ENCODE results near the gene COL4A2. TPM values are rescaled to one million over a fixed set of nuclear protein-coding genes. Genes with fewer than 3 reads are reported as not detected.

Gene COL4A2
- total RNA-seq, 4 donors from 2014 or later = 56.6 to 139 (median 89.1) TPM

- peaks cover 9 to 97% (median 22%) of the 10 kb centered on the region in 4 donors for H3K4me1 ChIP-seq
- no peak for DNase-seq
These were observed 216.1 kb downstream of the COL4A2 start for GRCh38 chr13:110523180-110523579.

GRCh38 chr13:110523838-110524540 is 216.9 kb downstream of the COL4A2 start:
- H3K4me1 ChIP-seq = peaks cover 9 to 91% (median 22%) of the 10 kb centered on the region in 4 donors
- TF ChIP-seq, protein P1, sequence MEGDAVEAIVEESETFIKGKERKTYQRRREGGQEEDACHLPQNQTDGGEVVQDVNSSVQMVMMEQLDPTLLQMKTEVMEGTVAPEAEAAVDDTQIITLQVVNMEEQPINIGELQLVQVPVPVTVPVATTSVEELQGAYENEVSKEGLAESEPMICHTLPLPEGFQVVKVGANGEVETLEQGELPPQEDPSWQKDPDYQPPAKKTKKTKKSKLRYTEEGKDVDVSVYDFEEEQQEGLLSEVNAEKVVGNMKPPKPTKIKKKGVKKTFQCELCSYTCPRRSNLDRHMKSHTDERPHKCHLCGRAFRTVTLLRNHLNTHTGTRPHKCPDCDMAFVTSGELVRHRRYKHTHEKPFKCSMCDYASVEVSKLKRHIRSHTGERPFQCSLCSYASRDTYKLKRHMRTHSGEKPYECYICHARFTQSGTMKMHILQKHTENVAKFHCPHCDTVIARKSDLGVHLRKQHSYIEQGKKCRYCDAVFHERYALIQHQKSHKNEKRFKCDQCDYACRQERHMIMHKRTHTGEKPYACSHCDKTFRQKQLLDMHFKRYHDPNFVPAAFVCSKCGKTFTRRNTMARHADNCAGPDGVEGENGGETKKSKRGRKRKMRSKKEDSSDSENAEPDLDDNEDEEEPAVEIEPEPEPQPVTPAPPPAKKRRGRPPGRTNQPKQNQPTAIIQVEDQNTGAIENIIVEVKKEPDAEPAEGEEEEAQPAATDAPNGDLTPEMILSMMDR (IDR thresholded peaks at IDR 0.05) = no peak
- TF ChIP-seq POLR2A (IDR thresholded peaks at IDR 0.05) = no peak

More at GRCh38 chr13:110523180-110523579, 216.1 kb downstream of the COL4A2 start:
- Histone ChIP-seq H3K27me3 (no peaks in the 10 kb centered on the region), H3K4me3 (no peak overlapping the region), H3K27ac (peak overlapping the region in 1 of 4 donors; percentile 93), H3K9me3 (no peaks in the 10 kb centered on the region), H3K36me3 (peaks cover 0 to 30% (median 0%) of the 10 kb centered on the region in 3 donors)
- TF ChIP-seq, protein P1 (IDR thresholded peaks at IDR 0.05) = no peak
- TF ChIP-seq POLR2A (IDR thresholded peaks at IDR 0.05) = no peak

DNA sequence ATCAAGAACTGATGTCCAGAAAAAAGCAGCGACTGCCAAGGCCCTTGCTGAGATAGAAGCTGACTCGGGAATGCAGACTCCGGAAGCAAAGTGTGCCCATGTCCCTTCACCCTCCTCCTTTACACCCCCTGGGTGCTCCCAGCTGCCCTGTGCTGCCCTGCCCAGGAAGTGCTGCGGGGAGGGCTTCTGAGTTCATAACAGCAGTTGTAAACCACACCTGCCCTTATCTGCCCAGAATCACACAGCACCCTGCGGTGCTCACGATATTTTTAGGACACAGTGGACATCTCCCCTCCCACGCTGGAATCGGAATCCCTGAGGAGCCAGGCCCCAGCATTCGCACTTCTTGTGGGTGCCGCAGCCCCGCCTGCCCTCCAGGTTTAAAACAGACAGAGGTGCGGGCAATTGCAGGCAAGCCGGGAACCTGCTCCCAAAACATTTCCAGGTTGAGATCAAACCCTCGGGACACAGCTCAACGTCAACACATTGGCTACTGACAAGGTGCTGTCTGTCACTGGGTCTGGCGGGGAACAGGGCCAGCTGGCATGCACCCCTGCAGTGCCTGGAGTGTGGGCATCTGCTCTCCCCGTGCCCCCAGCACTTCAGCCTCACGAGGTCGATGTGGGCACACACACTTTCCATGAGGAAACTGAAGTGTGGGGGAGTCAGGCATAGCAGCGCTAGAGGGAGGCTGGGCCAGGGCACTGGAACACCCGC is 217.6 kb downstream of the COL4A2 start:
- H3K27me3 ChIP-seq = no peaks in the 10 kb centered on the region
- peaks cover 0 to 19% (median 0%) of the 10 kb centered on the region in 3 donors for H3K36me3 ChIP-seq
- no peaks in the 10 kb centered on the region for H3K9me3 ChIP-seq
- TF ChIP-seq, protein P1 (IDR thresholded peaks at IDR 0.05) = no peak
- peak; percentile 57 to 83 for TF ChIP-seq POLR2A (IDR thresholded peaks at IDR 0.05)
- H3K4me1 ChIP-seq = peaks cover 9 to 89% (median 21%) of the 10 kb centered on the region in 4 donors
- DNase-seq = peak in 2 of 3 donors; percentile 83 to 89
- peak overlapping the region in 3 of 4 donors; percentile 67 to 93 (median 83) for H3K27ac ChIP-seq
- peak overlapping the region in 2 of 4 donors; percentile 8 to 28 for H3K4me3 ChIP-seq

More at GRCh38 chr13:110523838-110524540, 216.9 kb downstream of the COL4A2 start:
- peak overlapping the region in 1 of 4 donors; percentile 8 for H3K4me3 ChIP-seq
- H3K36me3 ChIP-seq = peaks cover 0 to 26% (median 0%) of the 10 kb centered on the region in 3 donors
- no peak for DNase-seq
- no peaks in the 10 kb centered on the region for H3K27me3 ChIP-seq
- H3K27ac ChIP-seq = peak overlapping the region in 3 of 4 donors; percentile 67 to 93 (median 83)
- no peaks in the 10 kb centered on the region for H3K9me3 ChIP-seq

GRCh38 chr13:110525328-110526319 is 218.5 kb downstream of the COL4A2 start:
- DNase-seq = peak; percentile 72 to 80 (median 73)

More at GRCh38 chr13:110525328-110526319, 218.5 kb downstream of the COL4A2 start:
- Histone ChIP-seq H3K4me3 (peak overlapping the region in 2 of 4 donors; percentile 5 to 8), H3K4me1 (peaks cover 9 to 80% (median 17%) of the 10 kb centered on the region in 4 donors), H3K27ac (peak overlapping the region; percentile 17 to 93 (median 75)), H3K9me3 (no peaks in the 10 kb centered on the region), H3K36me3 (peaks cover 0 to 15% (median 0%) of the 10 kb centered on the region in 3 donors), H3K27me3 (no peaks in the 10 kb centered on the region)
- TF ChIP-seq, protein P1 (IDR thresholded peaks at IDR 0.05) = peak in 4 of 6 experiments; percentile 4 to 28 (median 16)
- TF ChIP-seq POLR2A (IDR thresholded peaks at IDR 0.05) = peak in 1 of 2 donors; percentile 32
